Measurements from ENCODE around the gene ERBB2.

The ERBB2 gene

DNA sequence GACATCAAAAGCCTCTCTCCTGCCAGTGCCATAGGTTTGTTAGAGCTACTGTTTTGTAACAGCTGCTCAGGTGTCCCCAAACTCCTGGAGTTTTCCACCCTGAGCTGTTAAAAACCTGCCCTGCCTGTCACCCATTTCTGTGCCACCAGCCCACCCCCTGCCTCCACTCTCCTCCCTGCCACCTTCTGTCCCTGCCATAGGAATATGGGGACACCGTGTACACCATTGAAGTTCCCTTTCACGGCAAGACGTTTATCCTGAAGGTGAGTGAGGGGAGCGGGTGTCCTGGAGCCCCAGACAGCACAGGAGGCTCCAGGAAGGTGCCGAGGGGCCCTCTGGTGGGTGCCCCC is 39.9 kb upstream of the ERBB2 start:
- peaks cover 22% of the 10 kb centered on the region for H3K4me1 ChIP-seq (ENCODE audit: control insufficient read depth, insufficient read depth, low read length)
- no peak overlapping the region for H3K27ac ChIP-seq (ENCODE audit: low read length)
- H3K9me3 ChIP-seq (ENCODE audit: control insufficient read depth, insufficient read depth, low read length): no peaks in the 10 kb centered on the region
- peaks cover 14% of the 10 kb centered on the region; the same call in 1 of the 2 replicates for H3K36me3 ChIP-seq (ENCODE audit: control insufficient read depth, insufficient read depth, low read length)
- no peak overlapping the region for H3K4me3 ChIP-seq (ENCODE audit: low read length)
- DNase-seq (ENCODE audit: low read depth, low spot score): no peak
- no CpG with 5 or more reads among the region's 5 CpGs for WGBS (ENCODE audit: insufficient coverage, insufficient read length)
- no peaks in the 10 kb centered on the region for H3K27me3 ChIP-seq (ENCODE audit: control insufficient read depth, insufficient read depth, low read length)

DNA sequence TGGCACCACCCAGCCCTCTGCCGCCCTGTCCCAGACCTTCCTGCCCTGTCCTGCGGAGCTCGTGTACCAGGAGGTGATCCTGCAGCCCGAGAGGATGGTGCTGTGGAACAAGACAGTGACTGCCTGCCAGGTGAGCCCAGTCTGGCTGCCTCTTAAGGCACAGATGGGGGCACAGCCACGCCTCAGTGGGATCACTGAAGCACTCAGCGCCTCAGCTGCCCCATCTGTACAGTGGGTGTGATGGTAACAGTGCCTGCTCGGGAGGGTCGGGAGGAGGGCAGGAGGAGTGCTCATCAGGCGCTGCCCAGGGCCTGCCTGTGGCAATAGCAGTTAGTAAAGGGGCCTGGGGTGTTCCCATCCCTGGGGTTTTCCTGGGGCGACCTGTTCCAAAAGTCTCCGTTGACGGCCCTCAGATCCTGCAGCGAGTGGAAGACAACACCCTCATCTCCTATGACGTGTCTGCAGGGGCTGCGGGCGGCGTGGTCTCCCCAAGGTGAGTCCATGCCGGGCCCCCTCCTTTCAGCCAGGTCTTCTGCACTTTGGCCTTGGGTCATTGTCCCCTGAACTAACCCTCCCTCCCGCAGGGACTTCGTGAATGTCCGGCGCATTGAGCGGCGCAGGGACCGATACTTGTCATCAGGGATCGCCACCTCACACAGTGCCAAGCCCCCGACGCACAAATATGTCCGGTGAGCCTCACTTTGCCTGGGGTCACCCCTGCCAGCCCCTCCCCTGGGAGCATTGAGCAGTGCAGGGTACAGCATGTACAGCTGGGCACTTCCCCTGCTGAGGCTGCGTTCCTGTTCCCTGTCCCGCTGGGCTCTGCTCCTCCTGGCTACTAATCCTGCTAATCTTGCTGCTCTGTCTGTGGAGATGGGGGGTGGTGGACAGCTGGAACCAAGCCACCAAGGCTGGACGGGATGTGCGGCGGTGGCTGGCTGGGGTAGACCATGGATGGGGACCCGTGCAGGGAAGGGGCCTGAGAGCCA is 39.2 kb upstream of the ERBB2 start:
- H3K27me3 ChIP-seq (ENCODE audit: control insufficient read depth, insufficient read depth, low read length): no peaks in the 10 kb centered on the region
- H3K4me1 ChIP-seq (ENCODE audit: control insufficient read depth, insufficient read depth, low read length): peaks cover 22% of the 10 kb centered on the region
- no CpG with 5 or more reads among the region's 35 CpGs for WGBS (ENCODE audit: insufficient coverage, insufficient read length)
- no peaks in the 10 kb centered on the region for H3K9me3 ChIP-seq (ENCODE audit: control insufficient read depth, insufficient read depth, low read length)
- no peak overlapping the region for H3K27ac ChIP-seq (ENCODE audit: low read length)
- no peak for DNase-seq (ENCODE audit: low read depth, low spot score)
- H3K36me3 ChIP-seq (ENCODE audit: control insufficient read depth, insufficient read depth, low read length): peaks cover 14% of the 10 kb centered on the region; the same call in 1 of the 2 replicates
- no peak overlapping the region for H3K4me3 ChIP-seq (ENCODE audit: low read length)

DNA sequence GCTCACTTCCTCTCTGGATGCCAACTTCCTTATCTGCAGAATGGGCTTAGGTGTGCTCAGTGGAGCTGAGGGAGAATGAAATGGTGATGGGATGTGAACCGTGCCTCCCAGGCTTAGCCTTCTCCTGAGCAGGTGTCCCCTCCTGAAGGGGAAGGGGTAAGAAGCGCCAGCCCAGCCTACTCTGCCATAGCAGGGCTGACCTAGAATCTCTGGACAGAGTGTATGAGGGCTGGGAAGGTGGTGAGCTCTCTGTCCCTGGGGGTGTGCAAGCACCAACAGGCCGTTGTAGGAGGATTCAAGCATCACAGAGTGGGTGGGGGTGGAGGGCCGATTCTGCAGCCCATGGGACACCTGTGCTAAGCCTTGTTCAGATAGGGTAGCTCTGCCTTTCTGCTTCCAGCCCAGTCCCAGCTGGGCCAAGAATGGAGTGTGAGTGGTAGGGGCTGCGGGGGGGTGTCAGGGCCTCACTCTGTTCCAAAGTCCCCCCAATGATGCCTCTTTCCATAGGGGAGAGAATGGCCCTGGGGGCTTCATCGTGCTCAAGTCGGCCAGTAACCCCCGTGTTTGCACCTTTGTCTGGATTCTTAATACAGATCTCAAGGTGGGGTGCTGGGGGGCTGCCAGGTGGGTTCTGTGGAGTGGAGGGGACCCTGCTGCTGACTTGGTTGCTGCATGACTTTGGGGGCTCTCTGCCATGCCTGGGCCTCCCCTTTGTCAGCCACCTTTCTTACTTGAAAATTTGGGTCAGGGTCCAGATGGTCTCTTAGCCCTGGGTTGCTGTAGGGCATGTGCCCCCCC is 37.9 kb upstream of the ERBB2 start:
- peaks cover 14% of the 10 kb centered on the region; the same call in 1 of the 2 replicates for H3K36me3 ChIP-seq (ENCODE audit: control insufficient read depth, insufficient read depth, low read length)

DNA sequence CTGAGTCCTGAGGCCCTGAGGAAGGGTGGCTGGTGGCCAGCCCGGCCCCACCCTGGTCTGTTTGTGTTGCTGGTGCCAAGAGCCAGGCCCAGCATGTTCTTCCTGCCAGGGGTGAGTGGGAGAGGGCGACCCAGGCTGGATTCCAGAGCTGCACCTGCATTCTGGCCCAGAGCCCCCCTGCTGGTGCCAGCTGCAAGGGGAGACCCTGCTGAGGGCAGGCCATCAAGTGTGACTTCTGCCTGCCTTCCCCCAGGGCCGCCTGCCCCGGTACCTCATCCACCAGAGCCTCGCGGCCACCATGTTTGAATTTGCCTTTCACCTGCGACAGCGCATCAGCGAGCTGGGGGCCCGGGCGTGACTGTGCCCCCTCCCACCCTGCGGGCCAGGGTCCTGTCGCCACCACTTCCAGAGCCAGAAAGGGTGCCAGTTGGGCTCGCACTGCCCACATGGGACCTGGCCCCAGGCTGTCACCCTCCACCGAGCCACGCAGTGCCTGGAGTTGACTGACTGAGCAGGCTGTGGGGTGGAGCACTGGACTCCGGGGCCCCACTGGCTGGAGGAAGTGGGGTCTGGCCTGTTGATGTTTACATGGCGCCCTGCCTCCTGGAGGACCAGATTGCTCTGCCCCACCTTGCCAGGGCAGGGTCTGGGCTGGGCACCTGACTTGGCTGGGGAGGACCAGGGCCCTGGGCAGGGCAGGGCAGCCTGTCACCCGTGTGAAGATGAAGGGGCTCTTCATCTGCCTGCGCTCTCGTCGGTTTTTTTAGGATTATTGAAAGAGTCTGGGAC is 37.1 kb upstream of the ERBB2 start:
- H3K27ac ChIP-seq (ENCODE audit: low read length): no peak overlapping the region
- no peaks in the 10 kb centered on the region for H3K9me3 ChIP-seq (ENCODE audit: control insufficient read depth, insufficient read depth, low read length)
- peaks cover 12% of the 10 kb centered on the region; the same call in 1 of the 2 replicates for H3K36me3 ChIP-seq (ENCODE audit: control insufficient read depth, insufficient read depth, low read length)
- H3K4me3 ChIP-seq (ENCODE audit: low read length): no peak overlapping the region
- no CpG with 5 or more reads among the region's 22 CpGs for WGBS (ENCODE audit: insufficient coverage, insufficient read length)
- H3K4me1 ChIP-seq (ENCODE audit: control insufficient read depth, insufficient read depth, low read length): peaks cover 25% of the 10 kb centered on the region
- DNase-seq (ENCODE audit: low read depth, low spot score): no peak
- no peaks in the 10 kb centered on the region; the same call in 1 of the 2 replicates for H3K27me3 ChIP-seq (ENCODE audit: control insufficient read depth, insufficient read depth, low read length)

More for the DNA sequence above, 37.9 kb upstream of the ERBB2 start:
- H3K9me3 ChIP-seq (ENCODE audit: control insufficient read depth, insufficient read depth, low read length): no peaks in the 10 kb centered on the region
- no peak overlapping the region for H3K27ac ChIP-seq (ENCODE audit: low read length)
- DNase-seq (ENCODE audit: low read depth, low spot score): no peak
- H3K27me3 ChIP-seq (ENCODE audit: control insufficient read depth, insufficient read depth, low read length): no peaks in the 10 kb centered on the region
- H3K4me1 ChIP-seq (ENCODE audit: control insufficient read depth, insufficient read depth, low read length): peaks cover 27% of the 10 kb centered on the region
- no peak overlapping the region for H3K4me3 ChIP-seq (ENCODE audit: low read length)
- no CpG with 5 or more reads among the region's 8 CpGs for WGBS (ENCODE audit: insufficient coverage, insufficient read length)

DNA sequence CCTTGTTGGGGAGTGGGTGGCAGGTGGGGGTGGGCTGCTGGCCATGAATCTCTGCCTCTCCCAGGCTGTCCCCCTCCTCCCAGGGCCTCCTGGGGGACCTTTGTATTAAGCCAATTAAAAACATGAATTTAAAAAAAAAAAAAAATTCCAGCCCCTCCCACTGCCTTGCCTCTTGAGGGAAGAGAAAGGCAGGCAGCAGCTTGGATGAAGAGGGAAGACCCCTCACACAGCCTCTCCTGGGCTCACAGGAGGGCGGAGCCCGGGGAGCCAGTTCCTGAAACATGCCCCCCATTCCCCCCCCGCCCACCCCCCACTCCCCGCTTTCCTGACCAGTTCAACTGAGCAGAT is 36.5 kb upstream of the ERBB2 start:
- Histone ChIP-seq H3K27ac (ENCODE audit: low read length) (no peak overlapping the region), H3K4me3 (ENCODE audit: low read length) (no peak overlapping the region), H3K36me3 (ENCODE audit: control insufficient read depth, insufficient read depth, low read length) (peaks cover 12% of the 10 kb centered on the region; the same call in 1 of the 2 replicates), H3K27me3 (ENCODE audit: control insufficient read depth, insufficient read depth, low read length) (no peaks in the 10 kb centered on the region; the same call in 1 of the 2 replicates), H3K4me1 (ENCODE audit: control insufficient read depth, insufficient read depth, low read length) (peaks cover 22% of the 10 kb centered on the region), H3K9me3 (ENCODE audit: control insufficient read depth, insufficient read depth, low read length) (no peaks in the 10 kb centered on the region)
- no CpG with 5 or more reads among the region's 4 CpGs for WGBS (ENCODE audit: insufficient coverage, insufficient read length)
- DNase-seq (ENCODE audit: low read depth, low spot score): no peak

DNA sequence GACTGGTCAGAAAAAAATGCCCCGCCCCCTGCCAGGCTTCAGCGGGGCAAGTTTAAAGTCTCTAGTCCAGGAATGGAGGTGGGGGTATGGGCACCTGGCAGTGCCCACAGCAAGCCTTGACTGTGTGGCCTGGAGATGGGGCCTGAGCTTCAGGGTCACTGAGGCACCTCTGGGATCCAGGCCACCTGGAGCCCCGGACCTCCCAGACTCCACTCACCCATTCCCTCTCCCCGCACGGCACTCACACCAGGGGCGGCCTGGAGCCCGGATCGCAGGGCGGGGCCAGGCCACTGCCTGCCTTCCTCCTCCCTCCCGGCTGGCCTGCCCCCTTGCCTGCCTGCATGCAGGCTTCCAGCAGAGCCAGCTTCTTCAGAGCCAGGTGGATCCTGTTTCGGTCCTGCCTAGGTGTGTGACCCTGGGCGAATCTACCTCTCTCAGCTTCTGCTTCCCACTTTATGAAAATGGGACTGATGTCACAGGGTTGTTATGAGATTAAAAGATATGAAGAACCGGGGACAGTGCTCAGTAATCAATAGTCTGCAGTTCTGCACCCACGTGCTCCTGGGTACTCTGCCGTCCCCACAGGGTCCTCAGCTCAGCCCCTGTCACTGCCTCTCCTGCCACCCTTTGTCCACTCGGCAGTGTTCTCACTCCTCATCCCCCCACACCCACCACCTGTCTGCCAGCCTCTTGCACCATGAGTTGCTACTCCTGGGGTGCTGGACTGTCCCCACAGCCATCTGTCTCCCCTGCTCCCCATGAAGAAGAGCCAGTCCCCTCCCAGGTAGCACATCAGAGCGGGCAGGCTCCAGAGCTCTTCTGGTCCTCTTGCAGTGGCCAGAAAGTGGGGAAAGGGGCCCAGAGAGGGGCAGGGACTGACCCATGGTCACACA is 35.9 kb upstream of the ERBB2 start:
- no peaks in the 10 kb centered on the region for H3K9me3 ChIP-seq (ENCODE audit: control insufficient read depth, insufficient read depth, low read length)
- DNase-seq (ENCODE audit: low read depth, low spot score): no peak
- H3K4me1 ChIP-seq (ENCODE audit: control insufficient read depth, insufficient read depth, low read length): peaks cover 25% of the 10 kb centered on the region
- H3K27me3 ChIP-seq (ENCODE audit: control insufficient read depth, insufficient read depth, low read length): no peaks in the 10 kb centered on the region; the same call in 1 of the 2 replicates
- H3K36me3 ChIP-seq (ENCODE audit: control insufficient read depth, insufficient read depth, low read length): peaks cover 12% of the 10 kb centered on the region; the same call in 1 of the 2 replicates
- peak overlapping the region; percentile 11; the same call in 1 of the 2 replicates for H3K4me3 ChIP-seq (ENCODE audit: low read length)
- no peak overlapping the region for H3K27ac ChIP-seq (ENCODE audit: low read length)
- WGBS (ENCODE audit: insufficient coverage, insufficient read length): no CpG with 5 or more reads among the region's 17 CpGs

DNA sequence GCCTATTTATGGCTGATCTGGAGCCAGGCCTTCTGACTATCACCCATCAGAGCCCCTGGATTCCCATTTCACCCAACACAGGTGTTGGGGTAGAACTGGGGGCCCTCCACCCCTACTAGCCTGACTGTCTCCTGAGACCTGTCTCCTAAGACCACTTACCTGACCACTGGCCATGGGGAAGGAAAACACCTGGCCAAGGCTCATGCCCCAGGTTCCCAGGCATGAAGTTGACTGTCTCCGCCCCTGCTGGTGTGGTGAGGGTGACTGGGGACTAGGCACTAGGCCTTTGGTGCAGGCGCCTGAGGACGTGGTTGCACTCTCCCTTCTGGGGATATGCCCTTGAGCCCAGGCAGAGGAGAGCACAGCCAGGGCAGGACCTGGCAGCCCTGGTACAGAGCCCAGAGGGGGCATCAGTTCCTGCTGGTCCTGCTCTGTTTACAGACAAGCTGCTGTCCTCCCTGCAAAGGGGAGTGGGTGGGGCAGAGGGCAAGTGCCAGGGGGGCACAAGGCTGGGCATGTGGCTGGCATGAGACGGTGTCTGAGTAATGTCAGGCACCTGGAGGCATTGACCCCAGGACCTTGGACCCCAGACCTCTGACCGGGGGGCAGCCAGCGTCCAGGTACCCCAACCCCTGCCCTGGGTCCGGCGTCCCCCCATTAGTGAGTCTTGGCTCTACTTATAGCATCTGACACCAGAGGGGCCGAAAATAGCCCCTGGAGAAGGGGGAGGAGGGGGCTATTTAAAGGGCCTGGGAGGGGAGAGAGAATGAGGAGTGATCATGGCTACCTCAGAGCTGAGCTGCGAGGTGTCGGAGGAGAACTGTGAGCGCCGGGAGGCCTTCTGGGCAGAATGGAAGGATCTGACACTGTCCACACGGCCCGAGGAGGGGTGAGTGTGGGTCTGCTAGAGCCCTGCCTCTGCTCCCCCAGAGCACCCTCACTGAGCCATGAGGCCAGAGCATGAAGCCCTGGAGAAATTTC is 35.0 kb upstream of the ERBB2 start, which contains the start of gene TCAP:
TCAP (plus strand) TSS at position 769 of the 981 bp plus-strand sequence; CDS start at position 780, 11 bp downstream.
- no CpG with 5 or more reads among the region's 15 CpGs for WGBS (ENCODE audit: insufficient coverage, insufficient read length)
- Histone ChIP-seq H3K27me3 (ENCODE audit: control insufficient read depth, insufficient read depth, low read length) (no peaks in the 10 kb centered on the region; the same call in 1 of the 2 replicates), H3K27ac (ENCODE audit: low read length) (no peak within 1 kb of the TSS), H3K4me3 (ENCODE audit: low read length) (no peak within 1 kb of the TSS), H3K9me3 (ENCODE audit: control insufficient read depth, insufficient read depth, low read length) (no peaks in the 10 kb centered on the region), H3K4me1 (ENCODE audit: control insufficient read depth, insufficient read depth, low read length) (peaks cover 25% of the 10 kb centered on the region), H3K36me3 (ENCODE audit: control insufficient read depth, insufficient read depth, low read length) (peaks cover 11% of the 10 kb centered on the region; the same call in 1 of the 2 replicates)
- DNase-seq (ENCODE audit: low read depth, low spot score): no peak

DNA sequence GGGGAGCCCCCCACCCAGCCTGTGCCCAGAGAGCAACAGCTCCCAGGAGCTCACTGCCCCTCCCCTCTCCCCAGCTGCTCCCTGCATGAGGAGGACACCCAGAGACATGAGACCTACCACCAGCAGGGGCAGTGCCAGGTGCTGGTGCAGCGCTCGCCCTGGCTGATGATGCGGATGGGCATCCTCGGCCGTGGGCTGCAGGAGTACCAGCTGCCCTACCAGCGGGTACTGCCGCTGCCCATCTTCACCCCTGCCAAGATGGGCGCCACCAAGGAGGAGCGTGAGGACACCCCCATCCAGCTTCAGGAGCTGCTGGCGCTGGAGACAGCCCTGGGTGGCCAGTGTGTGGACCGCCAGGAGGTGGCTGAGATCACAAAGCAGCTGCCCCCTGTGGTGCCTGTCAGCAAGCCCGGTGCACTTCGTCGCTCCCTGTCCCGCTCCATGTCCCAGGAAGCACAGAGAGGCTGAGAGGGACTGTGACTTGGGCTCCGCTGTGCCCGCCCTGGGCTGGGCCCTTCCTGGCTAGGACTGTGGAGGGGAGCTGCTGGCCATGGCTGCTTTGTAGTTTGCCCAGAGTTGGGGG is 34.1 kb upstream of the ERBB2 start:
- H3K4me3 ChIP-seq (ENCODE audit: low read length): no peak overlapping the region
- no CpG with 5 or more reads among the region's 17 CpGs for WGBS (ENCODE audit: insufficient coverage, insufficient read length)
- H3K36me3 ChIP-seq (ENCODE audit: control insufficient read depth, insufficient read depth, low read length): peaks cover 4% of the 10 kb centered on the region; the same call in 1 of the 2 replicates
- H3K27ac ChIP-seq (ENCODE audit: low read length): no peak overlapping the region
- H3K4me1 ChIP-seq (ENCODE audit: control insufficient read depth, insufficient read depth, low read length): peaks cover 25% of the 10 kb centered on the region
- no peaks in the 10 kb centered on the region for H3K9me3 ChIP-seq (ENCODE audit: control insufficient read depth, insufficient read depth, low read length)
- no peak for DNase-seq (ENCODE audit: low read depth, low spot score)
- H3K27me3 ChIP-seq (ENCODE audit: control insufficient read depth, insufficient read depth, low read length): no peaks in the 10 kb centered on the region; the same call in 1 of the 2 replicates
